Posterior vena cava (tissue), 2 donors: ENCODE results near the gene KDM3B. TPM values are rescaled to one million over a fixed set of nuclear protein-coding genes. Genes with fewer than 3 reads are reported as not detected.

Experiments used
- DNase-seq: peaks from one replicate; pipeline ENCODE4 v3.0.0-alpha.2; 2020; ENCODE audit warnings: low spot score
- intact Hi-C, 2 donors: fragments of 100-400 bp; cut with DNase I; formaldehyde crosslinking; loops; one replicate each; pipeline versions ENCODE4 v1.14.1 to v1.14.2; 2022 to 2023
- total RNA-seq, 2 donors: library from RNA; stranded (reverse); fragmentation: NEBNext Ultra II Directional; extraction: Animal tissue kit (Norgen Biotek cat#: 25700); gene quantifications; one replicate each; pipeline ENCODE4 v1.2.1, GENCODE V29; 2021
- donor health status: DM: yes; HTN: yes; CAD: no.
- donor health status: DM: yes; HTN: yes; CAD: no.

KDM3B gene
- total RNA-seq, 2 donors from 2014 or later, result 49.7 to 54.5 TPM

GRCh38 chr5:138444774-138445546 lies 92.5 kb downstream of the KDM3B start:
- DNase-seq, result no peak
- intact Hi-C loops, result no loop called here

- no peak for DNase-seq
- intact Hi-C loops, result no loop called here
Measured at GRCh38 chr5:138445547-138446271, 93.2 kb downstream of the KDM3B start.

GRCh38 chr5:138448070-138448469 lies 95.6 kb downstream of the KDM3B start:
- no peak for DNase-seq
- intact Hi-C loops, result no loop called here

GRCh38 chr5:138448481-138449398 lies 96.3 kb downstream of the KDM3B start:
- intact Hi-C loops, result no loop called here

GRCh38 chr5:138449501-138450239 lies 97.2 kb downstream of the KDM3B start:
- intact Hi-C loops, result loop anchor here in 1 of 2 donors (2.0 kb wide), 1 partner anchor 55 kb away; no protein-coding TSS in a partner anchor
- peak; percentile 96 for DNase-seq

More at GRCh38 chr5:138448481-138449398, 96.3 kb downstream of the KDM3B start:
- no peak for DNase-seq

- DNase-seq, result no peak
- intact Hi-C loops, result loop anchor here in 1 of 2 donors (2.0 kb wide), 1 partner anchor 54 kb away; no protein-coding TSS in a partner anchor
Measured at GRCh38 chr5:138450971-138451370, 98.5 kb downstream of the KDM3B start.

- DNase-seq, result peak; percentile 32
- intact Hi-C loops, result loop anchor here in 1 of 2 donors (2.0 kb wide), 1 partner anchor 50 kb away; no protein-coding TSS in a partner anchor
Measured at GRCh38 chr5:138452720-138453119, 100.2 kb downstream of the KDM3B start.

GRCh38 chr5:138453590-138453989 lies 101.1 kb downstream of the KDM3B start:
- intact Hi-C loops, result loop anchor here in 1 of 2 donors (2.0 kb wide), 1 partner anchor 49 kb away; no protein-coding TSS in a partner anchor
- peak; percentile 30 for DNase-seq

- peak; percentile 31 for DNase-seq
- intact Hi-C loops, result no loop called here
Measured at GRCh38 chr5:138454121-138454520, 101.6 kb downstream of the KDM3B start.

GRCh38 chr5:138455232-138455930 lies 102.9 kb downstream of the KDM3B start:
- intact Hi-C loops, result no loop called here

GRCh38 chr5:138457531-138458275 lies 105.2 kb downstream of the KDM3B start:
- peak; percentile 34 for DNase-seq
- intact Hi-C loops, result no loop called here

More at GRCh38 chr5:138455232-138455930, 102.9 kb downstream of the KDM3B start:
- DNase-seq, result peak; percentile 72

- peak; percentile 75 for DNase-seq
- intact Hi-C loops, result no loop called here
Measured at GRCh38 chr5:138458384-138458783, 105.9 kb downstream of the KDM3B start.

GRCh38 chr5:138458856-138459255 lies 106.4 kb downstream of the KDM3B start:
- intact Hi-C loops, result no loop called here
- DNase-seq, result peak; percentile 56

- peak; percentile 86 for DNase-seq
- intact Hi-C loops, result no loop called here
Measured at GRCh38 chr5:138459311-138459933, 106.9 kb downstream of the KDM3B start.

- intact Hi-C loops, result no loop called here
- DNase-seq, result peak; percentile 50
Measured at GRCh38 chr5:138460032-138460693, 107.7 kb downstream of the KDM3B start.
